Measurements from ENCODE around the gene OVCA2.
"Not testable (repeated sequence)": the region's sequence is repeated elsewhere in the genome, so short reads cannot be mapped to it uniquely, and the experiment has no call there.

OVCA2 gene

DNA sequence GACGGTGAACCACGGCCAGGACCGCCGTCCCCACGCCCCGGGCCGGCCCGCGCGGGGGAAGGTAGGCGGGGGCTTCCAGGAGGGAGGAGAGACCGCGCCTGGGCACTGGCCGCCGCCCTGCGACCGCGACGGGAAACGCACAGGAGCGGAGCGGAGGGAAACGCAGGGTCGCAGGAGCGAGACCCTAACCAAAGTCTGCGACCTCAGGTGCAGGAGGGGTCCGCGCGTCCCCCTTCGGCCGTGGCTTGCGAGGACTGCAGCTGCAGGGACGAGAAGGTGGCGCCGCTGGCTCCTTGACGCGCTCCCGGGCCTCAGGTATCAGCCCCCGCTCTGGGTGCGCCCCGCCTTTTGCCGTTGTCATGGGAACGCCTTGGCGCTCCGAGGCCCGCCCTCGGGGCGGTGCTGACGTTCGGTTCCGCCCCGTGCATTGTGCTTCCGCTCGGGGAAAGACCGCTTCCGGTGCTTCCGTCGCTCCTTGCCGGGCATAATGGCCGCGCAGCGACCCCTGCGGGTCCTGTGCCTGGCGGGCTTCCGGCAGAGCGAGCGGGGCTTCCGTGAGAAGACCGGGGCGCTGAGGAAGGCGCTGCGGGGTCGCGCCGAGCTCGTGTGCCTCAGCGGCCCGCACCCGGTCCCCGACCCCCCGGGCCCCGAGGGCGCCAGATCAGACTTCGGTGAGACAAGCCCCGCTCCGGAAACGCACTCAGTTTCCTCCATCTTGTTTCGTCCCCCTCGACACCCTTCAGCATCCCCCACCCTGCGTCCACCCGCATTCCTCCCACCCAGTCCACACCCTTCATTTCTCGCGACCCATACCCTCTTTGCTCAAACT lies at the start of gene OVCA2:
TSS of gene OVCA2 (plus strand) at position 462 of the 829 bp plus-strand sequence. CDS start at position 488, 26 bp downstream.
- peak; percentile 99 for DNase-seq (ENCODE audit: low spot score)

DNA sequence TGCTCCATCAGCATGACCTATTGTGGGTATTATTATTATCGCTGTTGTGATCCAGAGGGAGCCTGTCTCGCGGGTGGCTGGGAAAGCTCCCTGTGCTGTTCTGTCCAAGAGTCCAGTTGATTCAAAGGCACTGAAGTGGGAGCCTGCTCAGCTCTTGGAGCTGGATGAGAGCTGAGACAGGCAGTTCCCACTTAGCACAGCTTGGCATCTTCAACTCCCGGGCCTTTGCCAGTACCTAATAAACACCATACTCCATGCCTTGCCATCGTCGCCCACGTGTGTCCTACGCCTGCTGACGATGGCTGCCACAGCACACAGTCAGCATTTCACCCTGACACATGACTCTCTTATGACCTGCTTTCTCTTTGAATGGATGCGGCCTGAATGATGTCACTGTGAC lies 49.3 kb upstream of the OVCA2 start:
- DNase-seq (ENCODE audit: low spot score), result no peak

DNA sequence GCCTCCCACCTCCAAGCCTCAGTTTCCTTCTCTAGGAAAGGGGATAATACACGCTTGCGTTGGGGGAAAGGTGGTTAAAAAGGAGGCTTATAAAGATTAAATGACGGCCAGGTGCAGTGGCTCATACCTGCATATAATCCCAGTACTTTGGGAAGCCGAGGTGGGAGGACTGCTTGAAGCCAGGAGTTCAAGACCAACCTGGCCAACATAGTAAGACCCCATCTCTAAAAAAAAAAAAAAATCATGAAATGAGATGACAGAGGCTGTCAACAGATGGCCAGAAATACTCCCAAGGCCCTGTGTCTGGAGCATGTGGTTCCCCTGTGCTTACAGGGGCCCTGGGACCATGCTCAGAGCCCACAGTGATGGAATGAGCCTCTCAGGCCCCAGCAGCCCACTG lies 47.1 kb upstream of the OVCA2 start:
- no peak for DNase-seq (ENCODE audit: low spot score)

DNA sequence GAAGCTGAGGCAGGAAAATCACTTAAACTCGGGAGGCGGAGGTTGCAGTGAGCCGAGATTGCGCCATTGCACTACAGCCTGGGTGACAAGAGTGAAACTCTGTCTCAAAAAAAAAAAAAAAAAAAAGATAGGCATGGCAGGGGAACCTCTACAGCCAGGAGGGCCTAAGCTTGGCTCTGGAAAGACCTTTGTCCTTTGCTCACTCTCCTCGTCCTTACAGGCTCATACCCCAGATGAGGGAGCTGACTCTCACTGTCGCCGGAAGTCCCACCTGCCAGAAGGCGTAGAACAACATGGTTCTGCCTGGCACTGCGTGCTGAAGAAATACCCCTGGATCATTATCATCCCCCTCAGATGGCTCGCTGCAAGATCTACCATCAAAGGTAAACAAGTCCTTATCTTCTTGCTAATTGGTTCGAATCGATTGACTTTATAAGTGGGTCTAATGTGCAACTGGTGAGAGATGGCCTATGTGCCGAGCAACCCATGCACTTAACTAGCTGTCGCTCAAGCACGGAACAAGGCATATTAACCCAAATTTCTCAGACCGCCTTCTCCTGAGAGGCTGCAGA lies 46.4 kb upstream of the OVCA2 start:
- no peak for DNase-seq (ENCODE audit: low spot score)

DNA sequence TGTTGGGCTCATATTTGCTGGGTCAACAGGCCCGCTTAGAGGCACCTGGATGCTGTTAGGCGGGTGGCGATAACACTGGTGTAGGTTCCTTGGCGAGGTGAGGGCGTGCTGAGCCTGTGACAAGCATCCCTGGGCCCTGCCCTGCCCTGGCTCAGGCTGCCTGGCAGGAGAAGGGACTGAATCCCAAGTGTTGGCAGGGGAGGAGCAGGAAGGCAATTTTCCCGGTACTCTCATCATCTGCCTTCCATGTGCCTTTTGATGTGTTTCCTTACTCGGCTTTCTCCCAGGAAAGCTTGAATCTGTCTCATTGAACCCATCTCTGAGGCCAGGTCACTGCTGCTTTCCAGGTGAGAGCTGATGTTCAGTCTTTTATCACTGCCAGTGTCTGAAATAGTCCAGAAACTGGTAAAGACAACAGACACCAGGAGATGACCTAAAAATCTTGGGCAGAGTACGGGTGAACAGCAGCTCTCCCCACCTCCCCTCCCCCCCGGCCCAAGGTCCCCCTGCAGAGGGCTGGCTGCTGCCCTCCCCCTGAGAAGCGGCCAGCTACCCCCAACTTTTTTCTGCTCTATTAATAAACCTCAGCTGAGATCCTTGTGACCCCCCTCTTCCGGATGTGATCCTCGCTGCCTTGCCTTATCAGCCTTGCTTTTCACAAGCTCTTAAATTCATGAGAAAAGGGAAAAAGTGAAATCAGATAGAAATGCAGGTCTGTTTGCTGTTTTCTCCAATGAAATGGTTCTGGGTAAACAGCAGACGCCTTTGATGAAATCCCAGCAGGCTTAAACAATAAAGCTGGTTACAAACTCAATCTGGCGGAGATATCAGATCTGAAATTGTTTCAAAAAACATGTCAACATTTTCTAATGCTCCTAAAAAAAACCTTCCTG lies 45.7 kb upstream of the OVCA2 start:
- DNase-seq (ENCODE audit: low spot score), result no peak

DNA sequence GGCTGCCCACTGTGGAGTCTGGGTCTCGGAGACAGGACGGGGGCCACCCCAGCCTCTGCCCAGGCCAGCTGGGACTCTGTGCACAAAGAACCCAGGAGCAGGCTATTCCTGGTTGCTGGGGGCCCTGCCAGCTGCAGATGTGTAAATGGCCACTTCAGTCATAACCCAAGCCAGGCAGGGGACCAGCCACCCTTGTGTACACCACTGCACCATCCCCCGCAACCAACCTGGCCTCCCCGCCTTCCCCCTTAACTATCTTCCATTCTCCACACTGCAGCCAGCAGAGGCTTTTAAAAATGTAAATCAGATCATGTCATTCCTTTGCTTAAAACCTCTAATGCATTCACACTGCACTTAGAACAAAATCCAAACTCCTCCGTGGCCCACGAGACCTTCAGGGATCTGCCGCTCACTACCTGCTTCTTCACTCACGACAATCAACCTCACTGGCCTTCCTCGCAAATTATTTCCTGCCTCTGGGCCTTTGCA lies 45.0 kb upstream of the OVCA2 start:
- no peak for DNase-seq (ENCODE audit: low spot score)

DNA sequence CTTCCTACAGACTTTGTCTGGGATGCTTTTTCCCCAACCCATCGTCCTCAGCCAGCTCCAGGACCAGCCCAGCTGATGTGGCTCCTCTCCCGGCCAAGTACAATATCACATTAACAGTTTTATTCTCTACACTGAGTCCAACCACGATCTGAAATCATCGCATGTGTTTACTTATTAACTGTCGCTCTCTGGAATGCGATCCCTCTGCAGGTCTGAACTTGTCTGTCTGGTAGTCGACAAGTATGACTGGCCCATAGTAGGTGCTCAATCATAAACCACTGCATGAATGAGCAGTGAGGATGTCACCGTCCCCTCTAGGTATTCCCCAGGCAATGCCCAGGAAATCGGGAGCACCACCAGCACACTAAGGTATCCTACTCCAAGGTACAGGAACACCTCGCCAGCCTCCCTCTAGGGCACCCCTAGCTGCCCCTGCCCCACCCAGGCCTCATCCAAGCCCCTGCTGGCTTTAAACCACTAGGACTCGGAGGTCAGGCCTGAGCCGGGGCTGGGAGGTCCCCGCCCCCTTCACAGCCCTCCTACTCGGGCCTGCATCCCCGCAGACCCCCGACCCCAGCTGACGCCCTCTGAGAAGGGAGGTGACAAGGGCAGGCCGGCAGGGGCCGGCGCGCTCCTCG lies 44.4 kb upstream of the OVCA2 start:
- DNase-seq (ENCODE audit: low spot score), result no peak

DNA sequence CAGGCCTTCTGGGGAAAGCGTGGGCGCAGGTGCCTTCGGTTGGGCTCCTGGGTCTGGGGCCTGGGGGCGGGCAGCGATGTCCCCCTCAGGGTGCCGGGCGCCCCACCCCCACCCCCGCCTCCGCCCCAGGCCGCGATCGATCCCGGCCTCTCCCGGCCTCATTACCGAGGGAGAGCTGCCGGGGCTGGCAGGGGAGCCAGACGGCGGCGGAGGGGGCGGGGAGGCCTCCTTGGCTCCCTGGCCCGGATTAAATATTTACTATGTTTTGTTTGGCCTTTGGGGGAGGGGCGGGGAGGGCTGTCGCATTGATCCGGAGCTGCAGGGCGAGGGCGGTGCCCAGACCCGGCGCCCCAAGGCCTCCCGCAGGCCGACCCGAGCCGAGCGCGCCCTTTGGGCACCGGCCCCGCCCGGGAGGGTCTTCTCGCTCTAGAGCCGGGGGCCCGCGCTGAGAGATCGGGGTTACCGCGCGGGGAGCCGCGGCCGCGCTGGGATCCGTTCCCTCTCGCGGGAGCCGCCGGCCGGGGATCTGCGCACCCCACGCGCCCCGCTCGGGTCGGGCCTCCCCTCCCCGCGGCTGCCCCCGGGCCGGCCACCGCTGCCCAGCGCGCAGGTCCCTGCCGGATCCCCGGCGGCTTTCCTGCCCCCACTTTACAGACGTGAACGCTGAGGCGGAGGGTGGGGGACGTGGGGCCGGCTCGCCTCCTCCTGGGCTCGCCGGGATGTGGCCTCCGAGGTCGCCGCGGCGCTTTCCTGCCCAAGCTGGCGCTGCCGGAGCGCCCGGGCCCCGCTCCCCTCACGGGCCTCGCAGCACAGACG lies 43.7 kb upstream of the OVCA2 start:
- DNase-seq (ENCODE audit: low spot score), result no peak

DNA sequence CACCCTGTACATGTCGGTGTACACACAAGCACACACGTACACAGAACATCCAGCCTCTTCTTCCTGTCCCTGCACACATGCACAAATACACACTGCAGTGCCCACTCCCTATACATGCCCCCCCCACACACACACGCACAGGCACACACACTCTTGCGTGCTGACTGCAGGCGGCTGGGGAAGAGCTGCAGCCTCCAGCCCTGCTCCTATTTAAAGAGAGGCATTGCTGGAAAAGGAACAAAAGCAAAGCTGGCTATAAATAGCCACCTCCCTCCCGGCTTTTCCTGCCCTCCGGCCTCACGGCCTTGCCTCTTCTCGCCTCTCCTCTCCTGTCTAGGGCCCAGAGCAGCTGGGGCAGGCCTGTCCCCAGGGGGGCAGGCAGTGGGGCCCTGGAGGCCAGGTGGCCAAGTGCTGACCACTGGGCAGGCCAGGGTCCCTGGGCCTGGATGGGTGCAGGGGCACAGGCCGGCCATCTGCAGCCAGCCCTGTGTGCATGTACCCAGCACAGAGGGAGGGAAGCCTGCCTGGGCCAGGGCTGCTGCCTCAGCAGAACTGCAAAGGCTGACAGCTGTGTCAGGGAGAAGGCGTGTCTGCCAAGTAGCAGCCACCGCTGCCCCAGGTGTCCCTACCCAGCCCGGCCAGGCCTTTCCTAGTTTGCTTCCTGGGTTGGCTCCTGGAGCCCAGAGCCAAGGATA lies 42.1 kb upstream of the OVCA2 start:
- DNase-seq (ENCODE audit: low spot score), result no peak

DNA sequence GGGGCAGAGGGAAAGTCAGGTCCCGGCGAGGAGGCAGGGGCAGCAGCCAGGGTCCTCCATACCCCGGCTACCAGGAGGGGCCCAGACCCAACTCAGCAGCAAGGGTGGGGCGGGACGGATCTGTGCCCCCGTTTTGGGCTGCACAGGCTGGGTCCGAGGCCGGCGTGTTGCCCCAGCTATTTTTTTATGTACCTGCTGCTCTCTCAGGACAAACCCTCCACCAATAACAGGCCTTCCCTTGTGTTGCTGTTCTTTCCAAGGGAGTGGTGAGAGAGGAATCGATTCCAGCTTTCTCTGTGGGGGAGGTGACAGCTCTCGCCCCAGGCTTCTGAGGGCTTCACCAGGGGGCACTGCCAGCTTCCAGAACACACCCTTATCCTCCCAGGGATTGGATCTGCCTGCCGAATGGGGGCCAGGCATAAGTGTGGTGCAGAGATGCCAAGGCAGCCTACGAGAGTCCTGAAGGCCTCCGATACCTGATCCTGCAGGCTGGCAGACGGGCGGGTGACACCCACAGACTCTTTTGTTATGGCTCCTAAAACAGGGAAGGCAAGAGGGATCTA lies 39.0 kb upstream of the OVCA2 start:
- no peak for DNase-seq (ENCODE audit: low spot score)

DNA sequence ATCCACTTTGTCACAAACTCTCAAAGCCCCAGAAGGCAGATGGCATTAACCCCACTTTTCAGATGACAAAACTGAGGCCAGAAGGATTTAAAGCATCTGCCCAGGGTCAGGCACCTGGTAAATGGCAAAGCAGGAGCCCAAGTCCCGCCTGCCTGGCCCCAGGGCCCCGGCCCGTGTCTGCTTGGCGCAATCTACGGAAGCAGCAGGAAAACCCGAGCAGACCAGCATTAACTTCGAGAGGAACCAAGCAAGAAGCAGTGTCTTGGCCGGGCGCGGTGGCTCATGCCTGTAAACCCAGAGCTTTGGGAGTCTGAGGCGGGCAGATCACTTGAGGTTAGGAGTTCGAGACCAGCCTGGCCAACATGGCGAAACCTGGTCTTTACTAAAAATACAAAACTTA lies 38.3 kb upstream of the OVCA2 start:
- DNase-seq (ENCODE audit: low spot score), result no peak

DNA sequence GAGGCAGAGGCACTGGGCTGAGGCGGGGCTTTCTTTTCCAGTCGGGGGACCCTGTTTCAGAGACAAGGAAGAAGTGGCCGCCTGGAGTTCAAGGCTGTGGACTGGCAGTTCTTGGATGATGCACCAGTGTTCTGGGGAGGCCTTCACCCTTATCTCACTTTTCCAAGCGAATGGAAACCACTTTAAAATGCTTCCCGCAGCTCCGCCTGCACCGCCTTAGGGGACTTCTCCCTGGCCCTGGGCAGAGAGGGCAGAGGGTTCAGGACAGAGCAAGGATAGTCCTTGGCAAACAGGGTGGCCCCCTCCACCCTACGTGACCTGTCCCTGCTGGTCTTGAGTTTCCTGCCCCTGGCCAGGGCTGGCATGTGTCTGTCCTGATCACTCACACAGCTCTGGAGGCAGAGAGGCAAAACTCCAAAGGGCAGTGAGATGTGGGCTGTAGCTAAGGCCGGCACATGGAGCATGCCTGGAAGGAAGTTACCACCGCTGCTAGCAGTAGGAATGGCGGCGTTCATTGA lies 37.3 kb upstream of the OVCA2 start:
- DNase-seq (ENCODE audit: low spot score), result no peak

DNA sequence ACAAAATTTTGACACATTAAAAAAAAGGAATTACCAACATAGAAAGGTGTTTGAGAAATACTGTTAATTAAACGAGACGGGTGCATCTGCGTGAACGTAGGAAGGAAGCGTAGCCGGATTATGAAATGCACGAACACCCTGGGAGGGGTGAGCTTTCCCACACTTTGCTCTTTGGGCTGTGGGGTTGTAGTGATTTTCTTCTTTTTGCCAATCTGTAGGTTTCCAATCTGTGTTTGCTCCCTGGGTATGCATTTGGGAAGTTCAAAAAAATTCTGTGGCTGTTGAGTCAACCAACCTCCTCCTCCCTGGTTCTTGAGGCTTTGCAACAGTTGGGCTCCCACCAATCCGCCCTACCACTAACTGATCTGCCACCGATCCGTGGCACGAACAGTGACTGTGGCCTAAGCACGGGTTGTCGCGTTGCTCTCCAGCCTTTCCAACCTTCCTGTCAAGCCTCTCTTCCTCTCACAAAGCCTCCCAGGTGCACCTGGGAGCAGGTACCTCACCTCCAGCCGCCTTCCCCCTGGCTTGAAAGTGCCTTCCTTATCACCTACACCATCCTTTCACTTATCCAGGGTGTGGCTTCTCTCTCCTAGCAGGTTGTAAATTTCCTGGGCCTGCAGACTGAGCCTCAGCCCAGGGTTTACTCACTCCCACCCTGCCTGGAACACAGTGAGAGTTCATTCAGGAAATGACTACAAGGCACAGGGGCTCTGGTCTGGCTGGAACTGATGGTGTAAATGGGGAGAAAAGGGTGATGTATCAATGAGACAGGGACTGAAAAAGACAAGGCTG lies 33.3 kb upstream of the OVCA2 start:
- DNase-seq (ENCODE audit: low spot score), result no peak

DNA sequence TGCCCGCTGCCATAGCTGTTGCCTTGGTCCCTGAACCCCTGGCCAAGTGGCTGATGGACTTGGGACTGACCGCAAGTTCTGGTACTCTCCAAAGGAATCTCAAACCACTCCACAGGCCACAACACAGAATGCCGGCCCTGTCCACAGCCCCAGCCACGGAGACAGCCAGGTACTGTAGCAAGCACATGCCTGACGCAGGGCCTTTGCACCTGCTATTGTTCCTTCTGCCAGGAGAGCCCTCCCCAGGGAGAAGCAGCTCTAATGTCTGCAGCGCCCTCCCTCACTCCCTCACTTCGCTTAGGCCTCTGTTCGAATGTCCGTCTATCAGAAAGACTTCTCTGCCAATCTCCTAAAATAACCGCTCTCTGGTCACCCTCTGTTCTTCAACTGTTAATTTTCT lies 32.1 kb upstream of the OVCA2 start:
- DNase-seq (ENCODE audit: low spot score), result no peak

DNA sequence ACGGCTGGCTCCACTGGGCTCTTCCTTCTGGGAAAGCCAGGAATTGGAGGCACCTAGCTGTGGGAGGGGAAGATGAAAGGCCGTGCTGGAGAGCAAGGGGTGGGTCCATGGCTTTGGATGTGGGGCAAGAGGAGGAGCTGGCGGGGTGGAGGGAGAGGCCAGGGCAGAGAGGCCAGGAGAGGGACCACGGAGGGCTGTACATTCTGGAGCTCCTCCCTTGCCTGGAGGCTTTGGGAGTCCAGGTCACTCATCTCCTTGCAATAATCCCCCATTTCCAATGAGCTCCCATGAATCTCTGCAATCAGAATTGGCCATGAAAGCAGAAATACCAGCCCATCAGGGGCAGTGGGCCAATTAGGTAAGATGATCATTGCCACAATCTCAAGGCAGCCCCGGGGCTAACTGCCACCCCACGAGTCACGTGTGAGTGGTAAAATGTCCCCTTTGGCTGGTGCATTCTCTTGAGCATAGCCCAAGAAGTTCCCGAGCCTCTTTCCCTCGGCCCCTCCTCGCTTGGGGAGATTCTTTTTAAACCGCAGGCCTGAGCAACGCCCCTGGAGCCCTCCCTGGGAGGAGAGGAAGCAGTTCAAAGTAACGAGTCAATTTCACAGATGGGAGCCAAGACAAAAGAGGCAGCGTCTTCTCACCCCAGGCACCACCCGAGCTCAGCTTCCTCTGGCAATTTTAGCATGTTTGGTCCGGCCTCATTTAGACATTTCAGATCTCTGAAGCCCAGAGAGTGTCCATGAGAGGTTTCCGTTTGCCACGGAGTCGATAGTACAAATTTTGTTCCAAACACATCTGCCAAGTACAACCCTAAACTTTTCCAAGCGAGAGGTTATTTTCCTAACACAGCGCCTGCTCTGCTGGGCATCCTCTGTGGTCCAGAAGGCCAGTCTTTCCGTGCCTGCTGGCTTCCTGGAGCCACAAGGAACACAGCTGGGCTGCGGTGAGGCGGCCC lies 30.1 kb upstream of the OVCA2 start:
- no peak for DNase-seq (ENCODE audit: low spot score)

DNA sequence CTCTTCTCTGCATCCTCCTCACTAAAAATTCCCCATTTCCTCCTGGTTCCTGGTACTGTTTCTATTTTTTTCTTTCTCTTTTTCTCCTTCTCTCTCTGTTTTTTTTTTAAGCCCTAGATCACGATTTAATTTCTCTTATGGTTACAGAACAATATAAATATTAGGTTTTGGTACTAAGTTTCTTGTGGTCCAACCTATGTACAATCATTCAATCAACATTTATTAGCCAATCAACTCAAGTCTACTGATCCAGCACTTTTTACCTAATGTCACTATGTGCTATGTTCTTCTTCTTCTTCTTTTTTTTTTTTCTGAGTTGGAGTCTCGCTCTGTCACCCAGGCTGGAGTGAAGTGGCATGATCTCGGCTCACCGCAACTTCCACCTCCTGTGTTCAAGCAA lies 29.3 kb upstream of the OVCA2 start:
- no peak for DNase-seq (ENCODE audit: low spot score)

DNA sequence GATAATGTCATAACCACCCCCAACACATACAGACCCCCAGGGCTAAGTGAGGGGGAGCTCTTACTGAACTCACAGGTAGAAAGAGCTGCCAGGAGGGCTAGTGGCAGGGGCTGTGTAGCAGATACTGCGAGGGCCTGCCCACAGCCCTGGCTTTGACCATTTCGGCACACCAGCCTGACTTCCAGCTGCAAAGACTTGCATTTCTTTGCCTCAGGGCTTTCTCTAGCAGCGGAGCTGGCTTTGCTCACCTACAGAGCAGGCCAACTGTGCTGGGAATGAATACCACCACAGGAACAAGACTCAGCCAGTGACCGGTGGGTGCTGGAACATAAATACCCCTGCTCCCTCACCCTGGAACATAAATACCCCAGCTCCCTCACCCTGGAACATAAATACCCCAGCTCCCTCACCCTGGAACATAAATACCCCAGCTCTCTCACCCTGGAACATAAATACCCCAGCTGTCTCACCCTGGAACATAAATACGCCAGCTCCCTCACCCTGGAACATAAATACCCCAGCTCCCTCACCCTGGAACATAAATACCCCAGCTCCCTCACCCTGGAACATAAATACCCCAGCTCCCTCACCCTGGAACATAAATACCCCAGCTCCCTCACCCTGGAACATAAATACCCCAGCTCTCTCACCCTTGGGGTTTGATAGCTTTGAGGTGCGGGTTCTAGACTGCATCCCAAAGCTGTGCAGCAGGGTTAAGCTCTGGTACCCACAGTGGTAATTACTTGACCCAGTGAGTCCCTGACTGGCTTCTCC lies 28.4 kb upstream of the OVCA2 start:
- not testable (repeated sequence) for DNase-seq (ENCODE audit: low spot score)
